Suprapubic skin (tissue), 4 donors: Measurements from ENCODE around the gene COPS9. TPM values are rescaled to one million over a fixed set of nuclear protein-coding genes. Genes with fewer than 3 reads are reported as not detected.

Source experiments
- DNase-seq, 2 donors: peaks; one replicate each; pipeline ENCODE4 v3.0.0-alpha.2; 2019; ENCODE audit warnings: low spot score in 2 of 2
- H3K27ac ChIP-seq: fragments of 200-600 bp; sonication (generic); one replicate; pipeline ENCODE4 v1.5.1; 2019
- H3K27me3 ChIP-seq: fragments of 200-600 bp; sonication (generic); one replicate; pipeline ENCODE4 v1.5.1; 2019
- H3K36me3 ChIP-seq: fragments of 200-600 bp; sonication (generic); one replicate; pipeline ENCODE4 v1.5.1; 2019
- H3K4me1 ChIP-seq: fragments of 200-600 bp; sonication (generic); one replicate; pipeline ENCODE4 v1.5.1; 2019
- H3K4me3 ChIP-seq: fragments of 200-600 bp; sonication (generic); one replicate; pipeline ENCODE4 v1.5.1; 2019; ENCODE audit warnings: mild to moderate bottlenecking
- H3K9me3 ChIP-seq: fragments of 200-600 bp; sonication (generic); one replicate; pipeline ENCODE4 v1.5.1; 2019
- EP300 ChIP-seq: sonication (generic); formaldehyde crosslinking; IDR thresholded peaks from one replicate; pipeline ENCODE4 v1.6.1; 2017; ENCODE audit warnings: antibody characterized with exemption
- POLR2A ChIP-seq, 2 donors: fragments of 450-650 bp; IDR thresholded peaks; one replicate each; pipeline ENCODE4 v1.6.1; 2017; ENCODE audit warnings: antibody characterized with exemption in 2 of 2, mild to moderate bottlenecking in 2 of 2, moderate library complexity in 2 of 2
- POLR2AphosphoS5 ChIP-seq, 3 donors: sonication (generic); formaldehyde crosslinking; IDR thresholded peaks; one replicate each; pipeline ENCODE4 v1.6.1; 2017; ENCODE audit warnings: antibody characterized with exemption in 3 of 3
- WGBS: methylation state at CpG from one replicate; pipeline ENCODE4 v1.1.5; 2018; 5-methylcytosine and 5-hydroxymethylcytosine counted together
- total RNA-seq, 4 donors: library from RNA; depleted of rRNA; stranded (reverse); fragments of >200 nt; gene quantifications; one replicate each; pipeline ENCODE4 v1.1.0, GENCODE V29; 2016
- TF ChIP-seq, protein P1 (sequence below), 2 donors: fragments of 200-600 bp in 1 of 2; fragments of 450-650 bp in 1 of 2; sonication (generic) in 1 of 2; IDR thresholded peaks; one replicate each; pipeline ENCODE4 v1.5.1; 2016 to 2019; ENCODE audit warnings: antibody characterized with exemption in 2 of 2, mild to moderate bottlenecking in 1 of 2, moderate library complexity in 1 of 2

Gene COPS9
- total RNA-seq, 4 donors from 2014 or later = 30.6 to 178 (median 143) TPM

- Histone ChIP-seq H3K27me3 (peaks cover 64% of the 10 kb centered on the region), H3K4me3 (no peak overlapping the region), H3K36me3 (no peaks in the 10 kb centered on the region), H3K9me3 (no peaks in the 10 kb centered on the region), H3K27ac (no peak overlapping the region), H3K4me1 (no peaks in the 10 kb centered on the region)
- DNase-seq = no peak
- TF ChIP-seq EP300 (no peak), POLR2A (IDR thresholded peaks at IDR 0.05) (no peak), POLR2AphosphoS5 (IDR thresholded peaks at IDR 0.05) (no peak)
- TF ChIP-seq, protein P1, sequence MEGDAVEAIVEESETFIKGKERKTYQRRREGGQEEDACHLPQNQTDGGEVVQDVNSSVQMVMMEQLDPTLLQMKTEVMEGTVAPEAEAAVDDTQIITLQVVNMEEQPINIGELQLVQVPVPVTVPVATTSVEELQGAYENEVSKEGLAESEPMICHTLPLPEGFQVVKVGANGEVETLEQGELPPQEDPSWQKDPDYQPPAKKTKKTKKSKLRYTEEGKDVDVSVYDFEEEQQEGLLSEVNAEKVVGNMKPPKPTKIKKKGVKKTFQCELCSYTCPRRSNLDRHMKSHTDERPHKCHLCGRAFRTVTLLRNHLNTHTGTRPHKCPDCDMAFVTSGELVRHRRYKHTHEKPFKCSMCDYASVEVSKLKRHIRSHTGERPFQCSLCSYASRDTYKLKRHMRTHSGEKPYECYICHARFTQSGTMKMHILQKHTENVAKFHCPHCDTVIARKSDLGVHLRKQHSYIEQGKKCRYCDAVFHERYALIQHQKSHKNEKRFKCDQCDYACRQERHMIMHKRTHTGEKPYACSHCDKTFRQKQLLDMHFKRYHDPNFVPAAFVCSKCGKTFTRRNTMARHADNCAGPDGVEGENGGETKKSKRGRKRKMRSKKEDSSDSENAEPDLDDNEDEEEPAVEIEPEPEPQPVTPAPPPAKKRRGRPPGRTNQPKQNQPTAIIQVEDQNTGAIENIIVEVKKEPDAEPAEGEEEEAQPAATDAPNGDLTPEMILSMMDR (IDR thresholded peaks at IDR 0.05) = no peak
- 88% methylated on average over 3 of the region's 3 CpGs for WGBS
Measured at GRCh38 chr2:240153418-240153817, 17.3 kb upstream of the COPS9 start.

DNA sequence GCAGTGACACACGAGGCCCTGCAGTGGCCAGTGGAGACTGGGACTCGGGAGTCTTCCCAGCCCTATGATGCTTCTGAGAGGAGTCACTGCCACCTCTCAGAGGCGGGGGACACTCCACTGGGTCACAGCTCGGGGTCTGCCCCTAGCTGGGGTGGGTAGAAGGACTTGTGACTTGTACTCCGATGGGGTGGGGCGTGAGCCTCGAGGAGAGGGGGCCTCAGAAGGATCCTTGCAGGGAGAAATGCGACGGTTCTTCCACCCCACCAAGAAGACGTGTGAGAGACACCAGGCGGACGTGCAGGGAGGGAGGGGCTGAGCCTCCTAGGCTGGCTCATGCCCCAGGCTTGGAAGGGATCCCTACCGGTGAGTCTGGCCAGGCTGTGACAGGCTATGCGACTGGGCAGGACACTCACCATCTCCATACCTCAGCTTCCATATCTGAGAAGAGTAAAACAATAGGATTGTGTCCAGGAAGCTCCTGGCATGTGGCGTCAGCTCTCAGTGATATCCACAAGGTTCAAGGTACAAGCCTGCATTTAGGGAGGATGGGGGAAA lies 15.4 kb upstream of the COPS9 start:
- no peak for DNase-seq
- no peak overlapping the region for H3K4me3 ChIP-seq
- WGBS = 49% methylated on average over 11 of the region's 15 CpGs

DNA sequence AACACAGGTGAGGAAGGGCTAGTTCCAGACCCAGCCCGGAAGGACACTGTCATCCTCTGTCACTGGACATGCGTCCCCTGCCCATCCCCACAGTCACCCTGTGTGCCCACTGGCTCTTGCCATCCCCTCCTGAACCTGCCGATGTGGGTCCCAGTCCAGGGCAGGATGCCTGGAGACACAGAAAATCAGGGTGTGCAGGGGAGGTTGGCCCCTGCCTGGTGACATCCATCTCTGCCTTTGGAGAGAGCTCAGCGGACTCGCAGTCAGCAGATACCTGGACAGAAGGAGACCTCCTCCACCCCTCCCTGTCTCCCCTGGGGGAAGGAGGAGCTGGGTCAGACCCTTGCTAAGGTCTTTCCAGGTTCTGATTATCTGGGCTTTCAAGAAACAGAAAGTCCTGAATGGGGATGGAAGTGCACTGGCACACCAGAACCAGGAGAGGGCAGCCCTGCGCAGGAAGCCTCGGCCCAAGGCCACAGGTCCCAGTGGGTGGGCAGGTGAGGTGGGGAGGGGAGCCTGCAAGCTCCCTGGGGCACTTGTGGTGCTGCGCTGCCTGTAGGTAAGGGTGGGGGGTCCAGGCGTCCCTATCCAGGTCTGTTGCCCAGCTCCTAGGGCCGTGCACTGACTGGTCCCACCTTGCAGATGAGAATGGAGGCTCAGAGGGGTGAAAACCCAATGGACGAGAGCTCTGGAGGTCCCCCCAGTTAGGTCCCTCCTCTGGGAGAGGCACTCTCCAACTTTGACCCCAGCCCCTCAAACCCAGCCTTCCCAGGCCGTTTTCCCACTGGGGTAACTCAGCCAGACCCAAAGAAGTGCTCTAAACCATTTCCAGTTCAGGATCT lies 14.1 kb upstream of the COPS9 start:
- Histone ChIP-seq H3K36me3 (no peaks in the 10 kb centered on the region), H3K4me3 (no peak overlapping the region), H3K4me1 (no peaks in the 10 kb centered on the region), H3K9me3 (no peaks in the 10 kb centered on the region), H3K27ac (no peak overlapping the region), H3K27me3 (peaks cover 56% of the 10 kb centered on the region)
- WGBS = 49% methylated on average over 4 of the region's 12 CpGs
- no peak for DNase-seq
- TF ChIP-seq EP300 (no peak), POLR2A (IDR thresholded peaks at IDR 0.05) (no peak), POLR2AphosphoS5 (IDR thresholded peaks at IDR 0.05) (no peak)
- TF ChIP-seq, protein P1 (IDR thresholded peaks at IDR 0.05) = peak; percentile 4 to 76

More for the DNA sequence above, 15.4 kb upstream of the COPS9 start:
- H3K27me3 ChIP-seq = peaks cover 58% of the 10 kb centered on the region
- H3K4me1 ChIP-seq = no peaks in the 10 kb centered on the region
- TF ChIP-seq, protein P1 (IDR thresholded peaks at IDR 0.05) = no peak
- H3K9me3 ChIP-seq = no peaks in the 10 kb centered on the region
- H3K36me3 ChIP-seq = no peaks in the 10 kb centered on the region
- no peak overlapping the region for H3K27ac ChIP-seq

DNA sequence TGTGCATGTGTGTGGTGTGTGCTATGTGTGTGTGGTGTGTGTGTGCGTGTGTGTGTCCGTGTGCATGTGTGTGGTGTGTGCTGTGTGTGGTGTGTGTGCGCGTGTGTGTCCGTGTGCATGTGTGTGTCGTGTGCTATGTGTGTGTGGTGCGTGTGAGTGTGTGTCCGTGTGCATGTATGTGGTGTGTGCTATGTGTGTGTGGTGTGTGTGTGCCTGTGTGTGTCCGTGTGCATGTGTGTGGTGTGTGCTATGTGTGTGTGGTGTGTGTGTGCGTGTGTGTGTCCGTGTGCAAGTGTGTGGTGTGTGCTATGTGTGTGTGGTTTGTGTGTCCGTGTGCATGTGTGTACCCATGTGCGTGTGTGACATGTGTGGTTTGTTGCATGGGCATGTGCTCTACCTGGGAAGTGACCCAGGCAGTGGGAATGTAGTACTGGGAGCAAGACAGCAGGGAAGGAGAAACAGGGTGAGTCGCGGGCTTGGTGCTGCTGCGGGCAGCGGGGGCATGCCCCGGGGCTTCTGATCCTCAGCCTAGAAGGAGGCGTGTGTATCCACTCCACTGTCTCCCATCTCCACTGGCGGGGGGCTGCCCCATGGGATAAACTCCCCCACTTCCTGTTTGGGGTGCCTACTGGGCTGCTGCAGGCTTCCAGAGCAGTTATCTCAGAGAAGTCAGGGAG lies 11.9 kb upstream of the COPS9 start:
- TF ChIP-seq POLR2AphosphoS5 (IDR thresholded peaks at IDR 0.05) (no peak), POLR2A (IDR thresholded peaks at IDR 0.05) (no peak), EP300 (no peak)
- TF ChIP-seq, protein P1 (IDR thresholded peaks at IDR 0.05) = no peak
- DNase-seq = no peak
- H3K36me3 ChIP-seq = no peaks in the 10 kb centered on the region
- H3K4me3 ChIP-seq = no peak overlapping the region
- no peak overlapping the region for H3K27ac ChIP-seq
- no peaks in the 10 kb centered on the region for H3K9me3 ChIP-seq
- peaks cover 5% of the 10 kb centered on the region for H3K4me1 ChIP-seq
- WGBS = 72% methylated on average over 17 of the region's 20 CpGs
- H3K27me3 ChIP-seq = peaks cover 46% of the 10 kb centered on the region

GRCh38 chr2:240147382-240147781 lies 11.3 kb upstream of the COPS9 start:
- TF ChIP-seq, protein P1 (IDR thresholded peaks at IDR 0.05) = no peak
- TF ChIP-seq POLR2A (IDR thresholded peaks at IDR 0.05) (no peak), EP300 (no peak)
- peaks cover 44% of the 10 kb centered on the region for H3K27me3 ChIP-seq
- peaks cover 5% of the 10 kb centered on the region for H3K4me1 ChIP-seq
- WGBS = 86% methylated on average over 4 of the region's 5 CpGs
- H3K36me3 ChIP-seq = no peaks in the 10 kb centered on the region
- H3K9me3 ChIP-seq = no peaks in the 10 kb centered on the region
- no peak overlapping the region for H3K27ac ChIP-seq
- DNase-seq = no peak
- no peak overlapping the region for H3K4me3 ChIP-seq
